Adrenal gland (tissue), 12 donors: ENCODE data around the gene EEF1G. TPM values are rescaled to one million over a fixed set of nuclear protein-coding genes. Genes with fewer than 3 reads are reported as not detected.
"Not testable (repeated sequence)": the region's sequence is repeated elsewhere in the genome, so short reads cannot be mapped to it uniquely, and the experiment has no call there.

Experiments
- DNase-seq, 7 donors: peaks; one replicate each; pipeline ENCODE4 v3.0.0-alpha.2; 2019 to 2020
- H3K27ac ChIP-seq, 5 donors: fragments of 200-600 bp; sonication (generic) in 4 of 5; 1 replicate in 3 of 5; 2 replicates in 2 of 5; pipeline versions ENCODE4 v1.5.1 to v1.8.0; 2016 to 2020; ENCODE audit warnings: mild to moderate bottlenecking in 1 of 5
- H3K27me3 ChIP-seq: fragments of 200-600 bp; 2 replicates; pipeline ENCODE4 v1.8.0; 2021
- H3K36me3 ChIP-seq, 2 donors: fragments of 200-600 bp; replicated peaks in 1 of 2; 1 replicate in 1 of 2; 2 replicates in 1 of 2; pipeline versions ENCODE4 v1.5.1 to v1.8.0; 2018 to 2022
- H3K4me1 ChIP-seq, 2 donors: fragments of 200-600 bp; replicated peaks in 1 of 2; 1 replicate in 1 of 2; 2 replicates in 1 of 2; pipeline versions ENCODE4 v1.5.1 to v1.8.0; 2018 to 2021
- H3K4me3 ChIP-seq, 4 donors: fragments of 200-600 bp; sonication (generic) in 3 of 4; one replicate each; pipeline ENCODE4 v1.5.1; 2016 to 2018
- H3K9me3 ChIP-seq, 3 donors: fragments of 200-600 bp; sonication (generic) in 1 of 3; replicated peaks in 1 of 3; 1 replicate in 2 of 3; 2 replicates in 1 of 3; pipeline versions ENCODE4 v1.5.1 to v1.8.0; 2016 to 2021
- CTCF ChIP-seq, 6 experiments: fragments of 450-650 bp in 4 of 6; fragments of 200-600 bp in 2 of 6; sonication (generic) in 1 of 6; IDR thresholded peaks; 1 replicate in 5 of 6; 2 replicates in 1 of 6; pipeline versions ENCODE4 v1.5.1 to v1.8.0; 2016 to 2021; ENCODE audit warnings: antibody characterized with exemption in 6 of 6, mild to moderate bottlenecking in 2 of 6, moderate library complexity in 1 of 6
- POLR2A ChIP-seq, 2 donors: fragments of 450-650 bp; IDR thresholded peaks; one replicate each; pipeline ENCODE4 v1.6.1; 2017; ENCODE audit warnings: antibody characterized with exemption in 2 of 2, mild to moderate bottlenecking in 2 of 2, moderate library complexity in 1 of 2
- WGBS, 4 donors: extraction: QIAGEN DNeasy Blood & Tissue Kit in 2 of 4; methylation state at CpG; one replicate each; pipeline versions ENCODE4 v1.1.5 to v1.1.7; 2013 to 2017; 5-methylcytosine and 5-hydroxymethylcytosine counted together
- intact Hi-C, 2 donors: fragments of 100-400 bp; cut with DNase I; formaldehyde crosslinking; loops; one replicate each; pipeline versions ENCODE4 v1.14.1 to v1.15.0; 2022 to 2023
- polyA plus RNA-seq, 3 donors: library from polyadenylated mRNA; stranded (reverse); fragments of 200-250 nt in 2 of 3; fragments of 350-450 nt in 1 of 3; fragmentation: Illumina TruSeq in 1 of 3; extraction: RNeasy Lipid Tissue Mini Kit (QIAGEN cat#74804) in 1 of 3; gene quantifications; one replicate each; pipeline ENCODE4 v1.2.3, GENCODE V29; 2013 to 2014
- total RNA-seq, 9 donors: library from RNA; depleted of rRNA in 4 of 9; stranded (reverse); fragments of >200 nt in 4 of 9; fragments of 120-200 nt in 1 of 9; fragmentation: NEBNext Ultra II Directional in 1 of 9; extraction: Animal tissue kit (Norgen Biotek cat#: 25700) in 1 of 9; gene quantifications; one replicate each; pipeline versions ENCODE4 v1.1.0 to v1.2.4, GENCODE V29; 2013 to 2023
- donor health status: healthy with polysubstance abuse.
- donor health status: Bipolar disorder and iron deficiency.
- donor health status: DM: yes; HTN: yes; CAD: no.
- donor health status: DM: no; HTN: no; CAD: no.
- donor health status: DM: no; HTN: no; CAD: no.
- donor health status: DM: yes; HTN: yes; CAD: no.

The EEF1G gene
- total and polyA plus RNA-seq, 12 donors, result 646 to 1,585 (median 1,183) TPM

GRCh38 chr11:62554387-62555167 is 19.1 kb downstream of the EEF1G start:
- no peaks in the 10 kb centered on the region for H3K9me3 ChIP-seq
- TF ChIP-seq CTCF (IDR thresholded peaks at IDR 0.05) (no peak), POLR2A (IDR thresholded peaks at IDR 0.05) (no peak)
- DNase-seq, result peak in 1 of 7 donors; percentile 45
- no peak overlapping the region for H3K4me3 ChIP-seq
- peaks cover 41 to 69% of the 10 kb centered on the region in 2 donors for H3K4me1 ChIP-seq
- H3K27ac ChIP-seq, result peak overlapping the region in 4 of 5 donors; percentile 78 to 96 (median 88)
- H3K27me3 ChIP-seq, result no peaks in the 10 kb centered on the region
- peaks cover 0 to 12% of the 10 kb centered on the region in 2 donors for H3K36me3 ChIP-seq
- 82 to 86% (median 83%) methylated on average over 6 to 7 of the region's 7 CpGs for WGBS, 4 donors
- intact Hi-C loops, result no loop called here

- H3K4me1 ChIP-seq, result peaks cover 41 to 71% of the 10 kb centered on the region in 2 donors
- WGBS, 4 donors, result 40 to 64% (median 52%) methylated on average over 7 to 8 of the region's 8 CpGs
These were observed 19.8 kb downstream of the EEF1G start for GRCh38 chr11:62553839-62554361.

GRCh38 chr11:62553080-62553838 is 20.4 kb downstream of the EEF1G start:
- WGBS, 4 donors, result 2 to 5% (median 4%) methylated on average over 14 to 15 of the region's 15 CpGs
- Histone ChIP-seq H3K27ac (peak overlapping the region; percentile 78 to 96 (median 86)), H3K36me3 (no peaks in the 10 kb centered on the region), H3K4me3 (peak overlapping the region in 1 of 4 donors; percentile 10), H3K4me1 (peaks cover 41 to 71% of the 10 kb centered on the region in 2 donors), H3K9me3 (no peaks in the 10 kb centered on the region), H3K27me3 (no peaks in the 10 kb centered on the region)
- TF ChIP-seq CTCF (IDR thresholded peaks at IDR 0.05), result no peak
- TF ChIP-seq POLR2A (IDR thresholded peaks at IDR 0.05), result peak; percentile 33 to 77
- peak; percentile 81 to 96 (median 92) for DNase-seq
- intact Hi-C loops, result no loop called here

More at GRCh38 chr11:62553839-62554361, 19.8 kb downstream of the EEF1G start:
- intact Hi-C loops, result no loop called here
- TF ChIP-seq CTCF (IDR thresholded peaks at IDR 0.05) (no peak), POLR2A (IDR thresholded peaks at IDR 0.05) (no peak)
- H3K9me3 ChIP-seq, result no peaks in the 10 kb centered on the region
- DNase-seq, result no peak
- peaks cover 0 to 5% of the 10 kb centered on the region in 2 donors for H3K36me3 ChIP-seq
- peak overlapping the region; percentile 78 to 96 (median 86) for H3K27ac ChIP-seq
- H3K27me3 ChIP-seq, result no peaks in the 10 kb centered on the region
- H3K4me3 ChIP-seq, result no peak overlapping the region

- no peak for DNase-seq
- H3K4me3 ChIP-seq, result peak overlapping the region in 1 of 4 donors; percentile 10
- peaks cover 44 to 75% of the 10 kb centered on the region in 2 donors for H3K4me1 ChIP-seq
- TF ChIP-seq CTCF (IDR thresholded peaks at IDR 0.05) (no peak), POLR2A (IDR thresholded peaks at IDR 0.05) (no peak)
- H3K27me3 ChIP-seq, result no peaks in the 10 kb centered on the region
- H3K36me3 ChIP-seq, result no peaks in the 10 kb centered on the region
- intact Hi-C loops, result no loop called here
- WGBS, 4 donors, result 39 to 47% (median 43%) methylated on average over 4 of the region's 4 CpGs
- no peaks in the 10 kb centered on the region for H3K9me3 ChIP-seq
- H3K27ac ChIP-seq, result peak overlapping the region; percentile 78 to 96 (median 86)
These were observed 21.1 kb downstream of the EEF1G start for GRCh38 chr11:62552485-62553079.

GRCh38 chr11:62550478-62550877 is 23.2 kb downstream of the EEF1G start:
- H3K4me1 ChIP-seq, result peaks cover 37 to 64% of the 10 kb centered on the region in 2 donors

More at GRCh38 chr11:62550478-62550877, 23.2 kb downstream of the EEF1G start:
- intact Hi-C loops, DNase-seq, H3K27ac ChIP-seq, H3K4me3 ChIP-seq, H3K27me3 ChIP-seq, H3K9me3 ChIP-seq, H3K36me3 ChIP-seq: not testable (repeated sequence)
- WGBS, 4 donors, result 81 to 93% (median 89%) methylated on average over 2 of the region's 2 CpGs
